Testis (tissue), 3 donors: ENCODE results near the gene AGPAT1. TPM values are rescaled to one million over a fixed set of nuclear protein-coding genes. Genes with fewer than 3 reads are reported as not detected.
"Not testable (repeated sequence)": the region's sequence is repeated elsewhere in the genome, so short reads cannot be mapped to it uniquely, and the experiment has no call there.

Experiments used
- DNase-seq: peaks from one replicate; pipeline ENCODE4 v3.0.0-alpha.2; 2019
- H3K27ac ChIP-seq, 2 donors: fragments of 200-600 bp; sonication (generic); one replicate each; pipeline ENCODE4 v1.5.1; 2019
- H3K27me3 ChIP-seq: fragments of 200-600 bp; sonication (generic); one replicate; pipeline ENCODE4 v1.5.1; 2019
- H3K36me3 ChIP-seq: fragments of 200-600 bp; sonication (generic); one replicate; pipeline ENCODE4 v1.5.1; 2017; ENCODE audit warnings: low read depth; ENCODE audit errors: missing control alignments
- H3K4me1 ChIP-seq: fragments of 200-600 bp; sonication (generic); one replicate; pipeline ENCODE4 v1.5.1; 2019
- H3K4me3 ChIP-seq, 2 donors: fragments of 200-600 bp; sonication (generic); one replicate each; pipeline ENCODE4 v1.5.1; 2017 to 2019
- H3K9me3 ChIP-seq: fragments of 200-600 bp; sonication (generic); one replicate; pipeline ENCODE4 v1.5.1; 2017
- POLR2A ChIP-seq: fragments of 450-650 bp; IDR thresholded peaks from one replicate; pipeline ENCODE4 v1.6.1; 2017; ENCODE audit warnings: antibody characterized with exemption, mild to moderate bottlenecking, moderate library complexity
- WGBS, 2 donors: methylation state at CpG; one replicate each; pipeline ENCODE4 v1.1.5; 2018; 5-methylcytosine and 5-hydroxymethylcytosine counted together
- intact Hi-C: fragments of 100-400 bp; cut with DNase I; formaldehyde crosslinking; loops from one replicate; pipeline ENCODE4 v1.15.1; 2023; ENCODE audit warnings: low total_unique reads
- polyA plus RNA-seq: library from polyadenylated mRNA; stranded (reverse); fragments of 350-450 nt; fragmentation: Illumina TruSeq; extraction: RNeasy Lipid Tissue Mini Kit (QIAGEN cat#74804); gene quantifications from one replicate; pipeline ENCODE4 v1.2.3, GENCODE V29; 2014; ENCODE audit warnings: low read depth, low replicate concordance; ENCODE audit not compliant: insufficient read depth
- total RNA-seq, 2 donors: library from RNA; depleted of rRNA; stranded (reverse); fragments of >200 nt; gene quantifications; one replicate each; pipeline ENCODE4 v1.2.3, GENCODE V29; 2016
- TF ChIP-seq, protein P1 (sequence below), 3 experiments: fragments of 450-650 bp in 2 of 3; fragments of 200-600 bp in 1 of 3; sonication (generic) in 1 of 3; IDR thresholded peaks; one replicate each; pipeline ENCODE4 v1.5.1; 2016 to 2019; ENCODE audit warnings: antibody characterized with exemption in 3 of 3, mild to moderate bottlenecking in 2 of 3, moderate library complexity in 1 of 3

AGPAT1 gene
- total and polyA plus RNA-seq, 3 donors from 2014 or later = 107 to 158 (median 115) TPM

DNA sequence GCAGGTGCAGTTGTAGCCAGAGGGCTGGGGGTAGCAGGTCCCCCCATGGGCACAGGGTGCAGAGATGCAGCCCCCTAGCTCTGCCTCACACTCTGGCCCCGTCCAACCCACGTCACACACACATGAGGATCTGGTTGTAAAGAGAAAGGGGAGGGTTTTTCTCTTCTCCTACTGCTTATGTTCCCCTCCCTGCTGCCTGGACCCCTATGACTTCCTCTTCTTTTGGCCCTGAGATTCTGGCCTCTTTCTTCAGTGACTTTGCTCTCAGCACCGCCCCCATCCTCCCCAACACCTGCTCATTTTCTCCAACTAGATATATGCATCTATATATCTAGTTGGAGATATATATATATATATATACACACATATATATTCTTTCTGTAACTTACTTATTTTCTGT is 38.2 kb upstream of the AGPAT1 start:
- TF ChIP-seq, protein P1, sequence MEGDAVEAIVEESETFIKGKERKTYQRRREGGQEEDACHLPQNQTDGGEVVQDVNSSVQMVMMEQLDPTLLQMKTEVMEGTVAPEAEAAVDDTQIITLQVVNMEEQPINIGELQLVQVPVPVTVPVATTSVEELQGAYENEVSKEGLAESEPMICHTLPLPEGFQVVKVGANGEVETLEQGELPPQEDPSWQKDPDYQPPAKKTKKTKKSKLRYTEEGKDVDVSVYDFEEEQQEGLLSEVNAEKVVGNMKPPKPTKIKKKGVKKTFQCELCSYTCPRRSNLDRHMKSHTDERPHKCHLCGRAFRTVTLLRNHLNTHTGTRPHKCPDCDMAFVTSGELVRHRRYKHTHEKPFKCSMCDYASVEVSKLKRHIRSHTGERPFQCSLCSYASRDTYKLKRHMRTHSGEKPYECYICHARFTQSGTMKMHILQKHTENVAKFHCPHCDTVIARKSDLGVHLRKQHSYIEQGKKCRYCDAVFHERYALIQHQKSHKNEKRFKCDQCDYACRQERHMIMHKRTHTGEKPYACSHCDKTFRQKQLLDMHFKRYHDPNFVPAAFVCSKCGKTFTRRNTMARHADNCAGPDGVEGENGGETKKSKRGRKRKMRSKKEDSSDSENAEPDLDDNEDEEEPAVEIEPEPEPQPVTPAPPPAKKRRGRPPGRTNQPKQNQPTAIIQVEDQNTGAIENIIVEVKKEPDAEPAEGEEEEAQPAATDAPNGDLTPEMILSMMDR (IDR thresholded peaks at IDR 0.05) = no peak
- no peak for TF ChIP-seq POLR2A
- Histone ChIP-seq H3K27ac (no peak overlapping the region), H3K36me3 (no peaks in the 10 kb centered on the region), H3K4me3 (no peak overlapping the region), H3K27me3 (no peaks in the 10 kb centered on the region), H3K4me1 (no peaks in the 10 kb centered on the region), H3K9me3 (no peaks in the 10 kb centered on the region)
- intact Hi-C loops = no loop called here
- WGBS, 2 donors = 79 to 94% methylated on average over 3 of the region's 3 CpGs
- DNase-seq = no peak

DNA sequence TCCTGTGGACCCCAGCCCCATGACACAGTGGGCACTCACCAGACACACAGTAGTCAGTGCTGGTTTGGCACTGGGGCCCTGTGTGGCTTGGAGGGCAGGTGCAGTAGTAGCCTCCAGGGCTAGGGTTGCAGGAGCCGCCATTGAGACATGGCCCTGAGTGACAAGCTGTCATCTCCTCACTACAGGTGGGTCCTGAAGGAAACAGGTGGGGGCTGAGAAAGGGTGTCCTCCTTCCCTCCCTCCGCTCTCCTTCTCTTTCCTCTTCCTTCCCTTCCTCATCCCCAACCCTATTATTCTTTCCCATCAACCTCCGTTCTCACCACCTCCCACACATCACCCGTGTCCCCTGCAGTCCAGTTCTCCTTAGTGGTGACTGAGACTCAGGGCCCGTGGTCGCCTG is 37.8 kb upstream of the AGPAT1 start:
- H3K4me3 ChIP-seq = no peak overlapping the region
- intact Hi-C loops = no loop called here
- DNase-seq = no peak
- TF ChIP-seq POLR2A = no peak
- TF ChIP-seq, protein P1 (IDR thresholded peaks at IDR 0.05) = no peak
- WGBS, 2 donors = 86 to 88% methylated on average over 6 of the region's 6 CpGs
- H3K4me1 ChIP-seq = no peaks in the 10 kb centered on the region
- H3K9me3 ChIP-seq = no peaks in the 10 kb centered on the region
- H3K27me3 ChIP-seq = no peaks in the 10 kb centered on the region
- no peaks in the 10 kb centered on the region for H3K36me3 ChIP-seq
- no peak overlapping the region for H3K27ac ChIP-seq

- Histone ChIP-seq H3K27me3 (no peaks in the 10 kb centered on the region), H3K4me3 (no peak overlapping the region), H3K36me3 (no peaks in the 10 kb centered on the region), H3K9me3 (no peaks in the 10 kb centered on the region), H3K4me1 (no peaks in the 10 kb centered on the region), H3K27ac (no peak overlapping the region)
- DNase-seq = no peak
- WGBS, 2 donors = 87 to 88% methylated on average over 11 to 12 of the region's 12 CpGs
- TF ChIP-seq POLR2A = no peak
- TF ChIP-seq, protein P1 (IDR thresholded peaks at IDR 0.05) = no peak
- intact Hi-C loops = no loop called here
These were observed 36.3 kb upstream of the AGPAT1 start for GRCh38 chr6:32212076-32212760.

DNA sequence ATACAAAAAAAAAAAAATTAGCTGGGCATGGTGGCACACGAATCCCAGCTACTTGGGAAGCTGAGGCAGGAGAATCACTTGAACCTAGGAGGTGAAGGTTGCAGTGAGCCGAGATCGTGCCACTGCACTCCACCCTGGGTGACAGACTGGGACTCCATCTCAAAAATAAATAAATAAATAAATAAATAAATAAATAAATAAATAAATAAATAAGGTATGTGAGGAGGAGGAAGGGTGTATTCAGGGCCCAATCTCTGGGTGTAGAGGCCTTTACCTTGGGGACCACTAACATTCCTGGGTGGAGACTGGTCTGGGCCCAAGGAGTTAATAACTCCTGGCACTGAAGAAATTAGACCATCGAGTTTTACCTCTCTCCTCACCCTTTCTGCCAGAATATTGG is 35.5 kb upstream of the AGPAT1 start:
- intact Hi-C loops, H3K4me3 ChIP-seq, H3K27me3 ChIP-seq, H3K27ac ChIP-seq, DNase-seq, H3K4me1 ChIP-seq, H3K9me3 ChIP-seq, H3K36me3 ChIP-seq: not testable (repeated sequence)
- 88 to 94% methylated on average over 4 of the region's 4 CpGs for WGBS, 2 donors

DNA sequence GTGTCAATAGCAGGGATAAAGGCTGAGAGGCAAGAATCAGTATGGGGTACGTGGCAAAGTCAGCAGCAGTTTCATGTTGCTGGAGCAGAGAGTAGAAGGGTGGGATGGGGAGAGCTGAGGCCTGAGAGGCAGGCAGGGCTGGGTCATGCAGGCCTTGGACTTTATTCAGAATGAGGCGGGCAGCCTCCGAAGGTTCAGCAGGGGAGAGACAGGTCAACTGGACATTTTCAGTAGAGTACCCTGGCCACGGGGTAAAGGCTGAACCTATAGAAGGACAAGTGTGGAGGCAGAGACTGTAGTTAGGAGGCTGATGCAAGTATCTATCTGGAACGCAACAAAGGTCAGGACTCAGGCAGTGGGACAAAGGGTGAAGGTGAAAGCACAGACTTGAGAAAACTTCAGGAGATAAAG is 34.3 kb upstream of the AGPAT1 start:
- WGBS, 2 donors = 84 to 88% methylated on average over 5 of the region's 5 CpGs
- DNase-seq = no peak

More for the DNA sequence above, 34.3 kb upstream of the AGPAT1 start:
- TF ChIP-seq, protein P1 (IDR thresholded peaks at IDR 0.05) = no peak
- TF ChIP-seq POLR2A = no peak
- Histone ChIP-seq H3K4me3 (no peak overlapping the region), H3K27ac (no peak overlapping the region), H3K4me1 (no peaks in the 10 kb centered on the region), H3K27me3 (no peaks in the 10 kb centered on the region), H3K36me3 (no peaks in the 10 kb centered on the region), H3K9me3 (no peaks in the 10 kb centered on the region)
- intact Hi-C loops = no loop called here
